ENCODE data around the gene FAF2.
"Not testable (repeated sequence)": the region's sequence is repeated elsewhere in the genome, so short reads cannot be mapped to it uniquely, and the experiment has no call there.

FAF2 gene

GRCh38 chr5:176447978-176448608 is at the start of gene FAF2:
Gene FAF2 (plus strand): TSS chr5:176448385. CDS start chr5:176448408, 23 bp downstream.
- peak; percentile 99 for DNase-seq

GRCh38 chr5:176400382-176401156 is 47.6 kb upstream of the FAF2 start:
- DNase-seq = no peak

- DNase-seq = no peak
Measured at GRCh38 chr5:176401281-176402205, 46.6 kb upstream of the FAF2 start.

GRCh38 chr5:176405656-176406435 is 42.3 kb upstream of the FAF2 start:
- DNase-seq = no peak

- no peak for DNase-seq
Measured at GRCh38 chr5:176406436-176407052, 41.6 kb upstream of the FAF2 start.

- DNase-seq = no peak
Measured at GRCh38 chr5:176407456-176408251, 40.5 kb upstream of the FAF2 start.

GRCh38 chr5:176408252-176408573 is 40.0 kb upstream of the FAF2 start:
- DNase-seq = not testable (repeated sequence)

GRCh38 chr5:176408590-176408989 is 39.6 kb upstream of the FAF2 start:
- no peak for DNase-seq

- DNase-seq = no peak
Measured at GRCh38 chr5:176409765-176410164, 38.4 kb upstream of the FAF2 start.

GRCh38 chr5:176410486-176411180 is 37.6 kb upstream of the FAF2 start:
- no peak for DNase-seq

GRCh38 chr5:176412517-176413254 is 35.5 kb upstream of the FAF2 start:
- DNase-seq = no peak

- DNase-seq = no peak
Measured at GRCh38 chr5:176413255-176413565, 35.0 kb upstream of the FAF2 start.

- no peak for DNase-seq
Measured at GRCh38 chr5:176413709-176414191, 34.4 kb upstream of the FAF2 start.

GRCh38 chr5:176414704-176415103 is 33.5 kb upstream of the FAF2 start:
- no peak for DNase-seq

GRCh38 chr5:176415240-176415951 is 32.8 kb upstream of the FAF2 start:
- peak; percentile 10 for DNase-seq

- DNase-seq = peak; percentile 82
Measured at GRCh38 chr5:176415952-176416924, 31.9 kb upstream of the FAF2 start, which contains the start of gene CLTB. Gene CLTB (minus strand): TSS chr5:176416539. CDS start chr5:176416363, 176 bp downstream.

GRCh38 chr5:176416965-176417364 is 31.2 kb upstream of the FAF2 start:
- DNase-seq = no peak

- DNase-seq = no peak
Measured at GRCh38 chr5:176418251-176418650, 29.9 kb upstream of the FAF2 start.

Measured in hematopoietic multipotent progenitor cell treated with erythropoietin and hydrocortisone succinate and interleukin-3 and kit ligand, for 8 days (in vitro differentiated cells).